Brain pericyte (primary cell): ENCODE measurements around the gene TBC1D10A.
"Not testable (repeated sequence)": the region's sequence is repeated elsewhere in the genome, so short reads cannot be mapped to it uniquely, and the experiment has no call there.

ENCODE experiments used
- DNase-seq: peaks from one replicate; pipeline ENCODE4 v3.0.0-alpha.2; 2012; ENCODE audit warnings: low read depth, low spot score

The TBC1D10A gene

DNA sequence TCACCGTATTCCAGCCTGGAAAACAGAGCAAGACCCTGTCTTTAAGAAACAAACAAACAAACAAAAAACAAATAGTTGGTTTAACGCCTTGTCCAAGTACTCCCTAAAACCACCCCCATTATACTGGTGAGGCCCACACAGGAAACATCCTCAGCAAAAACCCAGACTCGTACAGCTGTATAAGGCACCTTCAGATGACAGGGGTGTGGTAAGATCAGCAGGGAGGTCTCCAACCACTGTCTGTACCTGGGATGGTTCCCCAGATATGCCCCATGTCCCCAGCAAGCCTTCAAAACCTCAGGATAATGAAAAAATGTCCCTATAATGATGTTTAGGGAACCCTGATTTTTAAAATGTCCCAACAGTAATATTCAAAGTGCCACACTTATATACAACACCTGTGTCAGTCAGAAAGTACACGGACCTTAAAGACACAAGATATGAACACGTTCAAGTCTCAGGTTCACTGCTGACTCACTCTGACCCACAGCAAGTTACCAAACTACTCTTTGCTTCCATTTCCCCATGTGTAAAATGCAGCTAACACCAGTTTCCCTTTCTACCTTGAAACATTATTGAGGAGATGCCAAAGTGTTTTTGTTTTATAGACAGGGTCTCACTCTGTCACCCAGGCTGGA, 20.6 kb upstream of the TBC1D10A start:
- DNase-seq = no peak

- DNase-seq = no peak
Measured at GRCh38 chr22:30344447-30345200, 17.9 kb upstream of the TBC1D10A start.

DNA sequence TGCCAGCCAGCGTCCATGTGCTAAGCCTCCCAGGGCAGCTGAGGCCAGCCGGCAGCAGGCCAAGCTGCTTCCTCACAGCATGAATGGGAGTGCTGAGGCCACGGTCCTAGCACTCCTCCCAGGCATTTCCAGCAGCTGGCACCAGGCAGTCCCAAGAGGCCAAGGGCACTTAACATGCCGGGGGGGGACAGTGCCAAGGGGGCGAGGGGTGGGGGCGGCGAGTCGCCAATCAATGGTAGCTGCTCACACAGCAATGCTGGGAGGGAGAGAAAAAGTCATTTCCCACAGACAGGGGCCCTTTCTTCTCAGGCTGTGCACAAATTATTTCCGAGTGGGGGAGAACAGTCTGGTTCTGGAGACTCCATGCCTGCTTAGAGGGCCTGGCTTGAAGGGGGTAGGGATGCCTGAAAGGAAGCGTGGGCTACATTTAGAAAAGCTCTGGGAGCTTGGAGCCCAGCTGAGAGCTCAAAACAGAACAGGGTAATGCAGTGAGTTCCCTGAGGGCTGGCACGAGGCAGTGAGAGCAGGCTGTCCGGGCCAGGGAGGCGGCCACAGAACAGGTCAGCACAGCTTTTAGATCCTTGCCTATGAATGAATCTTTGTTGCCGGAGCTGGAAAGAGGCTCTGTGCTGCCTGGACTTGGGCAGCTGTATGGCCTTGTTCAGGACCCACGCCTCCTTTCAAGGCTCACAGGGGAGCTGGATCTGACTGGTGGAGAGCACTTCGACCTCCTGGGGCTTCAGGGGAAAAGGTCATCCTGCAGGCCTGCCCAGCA, 14.4 kb upstream of the TBC1D10A start:
- DNase-seq = no peak

- DNase-seq = no peak
Measured at GRCh38 chr22:30338802-30339201, 12.1 kb upstream of the TBC1D10A start.

GRCh38 chr22:30338341-30338740, 11.6 kb upstream of the TBC1D10A start:
- not testable (repeated sequence) for DNase-seq

- DNase-seq = no peak
Measured at GRCh38 chr22:30337461-30337778, 10.7 kb upstream of the TBC1D10A start.

DNA sequence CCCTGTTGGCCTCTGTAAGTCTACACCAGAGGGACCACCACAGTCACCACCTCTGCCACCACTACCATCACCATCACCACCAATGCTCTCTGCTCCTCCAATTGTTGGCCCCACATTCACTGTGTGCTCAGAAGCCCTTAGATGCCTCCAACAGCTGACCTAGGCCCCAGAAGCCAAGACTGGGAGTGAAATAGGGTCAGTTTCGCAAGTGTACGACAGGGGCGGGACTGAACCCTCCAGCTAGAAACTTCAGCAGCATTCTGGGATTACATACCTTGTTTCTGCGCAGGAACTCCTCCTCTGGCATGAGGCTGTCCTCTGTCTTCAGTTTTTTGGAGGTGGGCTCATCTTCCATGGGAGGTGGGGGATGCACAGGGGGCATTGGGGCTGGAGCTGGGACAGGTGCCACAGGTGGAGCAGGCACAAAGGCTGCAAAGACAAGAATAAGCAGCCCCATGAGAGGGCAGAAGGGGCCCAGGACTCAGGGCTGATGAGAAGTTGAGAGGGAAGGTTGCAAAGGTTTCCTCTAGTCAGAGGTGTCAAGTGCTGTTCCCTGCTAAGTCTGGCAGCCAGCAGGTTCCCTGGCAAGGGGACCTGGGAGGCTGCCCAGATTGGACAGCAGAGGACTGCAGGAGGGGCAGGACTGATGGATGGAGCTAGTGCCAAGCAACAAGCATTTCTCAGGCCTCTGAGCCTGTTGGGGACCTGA, 10.2 kb upstream of the TBC1D10A start:
- no peak for DNase-seq

GRCh38 chr22:30335236-30335635, 8.5 kb upstream of the TBC1D10A start:
- DNase-seq = no peak

- DNase-seq = no peak
Measured at GRCh38 chr22:30334646-30335045, 7.9 kb upstream of the TBC1D10A start.

- DNase-seq = no peak
Measured at GRCh38 chr22:30333707-30334087, 7.0 kb upstream of the TBC1D10A start.

DNA sequence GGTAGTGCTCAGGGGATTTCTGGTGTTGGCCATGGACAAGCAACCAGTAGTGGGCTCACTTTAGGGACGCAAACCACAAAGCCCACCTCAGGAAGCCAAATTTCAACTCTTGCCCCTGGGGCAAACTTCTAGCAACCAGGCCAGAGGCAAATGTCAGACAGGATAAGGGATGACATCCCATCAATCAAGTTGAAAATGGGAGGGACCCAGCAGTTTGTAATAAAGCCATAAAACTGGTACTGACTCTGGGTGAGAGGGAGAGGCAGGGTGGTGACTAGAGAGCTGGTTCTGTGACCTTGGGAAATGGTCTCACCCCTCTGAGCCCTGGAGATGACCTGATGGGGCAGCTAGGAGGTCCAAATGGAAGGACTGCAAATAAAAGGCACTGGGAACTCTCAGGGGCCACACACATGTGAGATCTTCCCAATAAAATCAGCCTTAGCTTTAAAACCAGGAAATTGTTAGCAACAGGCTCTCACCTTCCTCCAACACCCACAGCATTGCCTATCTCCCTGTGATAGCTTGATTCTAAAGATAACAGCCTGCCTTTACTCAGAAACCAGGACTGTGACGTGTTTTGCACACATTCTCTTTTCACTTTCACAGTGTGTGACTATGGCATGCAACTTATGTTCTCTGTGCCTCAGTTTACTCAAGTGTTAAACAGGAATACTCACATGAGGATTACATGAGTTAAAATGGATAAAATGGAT, 6.4 kb upstream of the TBC1D10A start:
- DNase-seq = no peak

DNA sequence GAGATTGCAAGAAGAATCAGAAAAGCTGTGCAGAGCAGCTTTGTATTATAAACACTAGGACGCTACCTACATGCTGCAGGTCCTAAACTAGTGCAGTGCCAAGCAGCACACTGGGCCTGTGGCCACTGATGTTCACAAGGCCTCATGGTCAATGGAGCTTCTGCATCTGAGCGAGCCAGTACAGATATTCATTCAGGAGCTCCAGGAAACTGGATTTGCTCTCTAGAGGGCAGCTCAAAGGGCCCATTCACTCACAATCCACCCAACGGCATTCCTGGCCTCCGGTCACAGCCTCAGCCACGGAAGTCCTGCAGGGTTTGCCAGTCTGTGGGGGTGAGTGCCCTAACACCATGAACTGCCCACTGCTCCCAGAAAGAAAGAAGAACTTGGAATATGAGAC, 5.8 kb upstream of the TBC1D10A start:
- DNase-seq = no peak

GRCh38 chr22:30328466-30329049, 1.8 kb upstream of the TBC1D10A start:
- no peak for DNase-seq

DNA sequence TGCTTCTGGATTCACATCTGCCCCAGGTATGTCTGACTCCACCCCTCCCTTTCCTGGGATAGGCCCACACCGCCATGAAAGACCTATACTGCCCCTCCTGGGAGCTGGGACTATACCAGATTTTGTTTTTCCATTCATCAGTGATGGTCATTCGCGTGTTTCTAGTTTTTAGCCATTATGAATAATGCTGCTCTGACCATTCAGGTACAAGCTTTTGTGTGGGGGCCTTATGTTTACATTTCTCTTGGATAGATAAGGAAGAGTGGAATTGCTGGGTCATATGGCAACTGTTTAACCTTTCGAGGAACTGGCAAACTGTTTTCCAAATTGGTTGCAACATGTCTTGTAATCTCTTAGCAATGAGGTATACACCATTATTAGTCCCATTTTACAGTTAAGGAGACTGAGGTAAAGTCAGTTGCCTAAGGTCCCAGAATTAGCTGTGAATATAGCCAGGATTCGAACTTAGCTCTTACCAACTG, 1.2 kb upstream of the TBC1D10A start:
- DNase-seq = no peak

- DNase-seq = no peak
Measured at GRCh38 chr22:30326255-30326705, 461 bp downstream of the TBC1D10A start.

DNA sequence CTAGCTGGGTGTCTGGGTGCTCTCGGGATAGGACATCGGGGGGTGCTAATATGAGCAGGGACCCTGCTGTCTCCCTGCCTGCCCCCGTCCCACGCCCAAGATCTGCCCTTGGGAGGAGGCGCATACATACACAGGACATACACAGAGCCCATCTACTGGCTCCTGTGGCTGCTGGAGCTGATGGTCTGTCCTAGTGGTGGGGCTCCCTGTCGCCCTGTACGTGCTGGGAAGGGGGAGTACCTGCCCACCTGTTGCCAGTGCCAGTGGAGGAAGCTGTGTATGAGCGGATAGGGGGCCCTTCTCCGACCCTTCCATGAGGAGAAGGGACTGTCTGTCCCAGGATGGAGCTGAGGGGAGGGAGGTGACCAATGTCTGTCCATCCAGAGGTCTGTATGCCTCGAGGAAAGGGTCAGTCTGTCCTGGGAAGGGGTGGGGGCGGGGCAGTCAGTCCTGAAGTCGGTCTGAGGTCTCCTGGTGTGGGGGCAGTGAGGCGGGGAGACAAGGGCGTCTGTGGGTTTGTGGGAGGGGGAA, 952 bp downstream of the TBC1D10A start:
- no peak for DNase-seq

DNA sequence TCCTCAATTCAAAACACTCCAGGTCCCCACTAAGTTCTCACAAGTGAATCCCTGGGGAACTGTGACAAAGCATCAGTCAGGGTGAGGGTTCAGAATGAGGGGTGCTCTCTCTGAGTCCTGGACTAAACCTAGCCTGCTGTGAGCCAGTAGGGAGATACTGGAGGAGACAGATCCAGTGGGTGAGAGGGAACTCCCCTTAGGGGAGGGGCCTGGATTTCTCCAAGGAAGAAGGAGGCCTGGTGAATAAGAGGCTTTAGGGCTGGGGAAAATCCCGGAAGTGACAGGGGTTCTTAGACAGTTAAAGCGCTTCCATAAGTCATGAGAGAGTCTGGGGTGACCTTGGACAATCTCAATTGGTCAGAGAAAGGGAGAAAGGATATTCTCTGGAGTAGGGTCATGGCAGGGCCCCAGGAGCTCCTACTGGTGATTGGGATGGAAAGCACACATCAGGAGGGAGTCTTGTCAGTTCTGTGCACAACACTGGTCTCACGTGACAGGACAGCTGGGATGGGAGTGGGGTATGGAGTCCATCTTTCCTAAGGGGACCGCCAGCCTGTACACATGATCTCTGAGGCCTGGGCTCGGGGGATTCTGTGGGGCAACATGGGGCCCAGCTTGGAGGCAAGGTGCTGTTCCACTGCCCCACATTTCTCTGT, 1.5 kb downstream of the TBC1D10A start:
- DNase-seq = no peak

GRCh38 chr22:30324014-30324730, 2.6 kb downstream of the TBC1D10A start:
- DNase-seq = no peak

- DNase-seq = no peak
Measured at GRCh38 chr22:30323246-30323645, 3.5 kb downstream of the TBC1D10A start.
